Fibroblast of villous mesenchyme (primary cell): Measurements from ENCODE around the gene TCF7L1. TPM values are rescaled to one million over a fixed set of nuclear protein-coding genes. Genes with fewer than 3 reads are reported as not detected.
A peak's percentile ranks its signal among the peaks of the same experiment; 100 is the strongest.

Experiments
- DNase-seq: peaks from one replicate; pipeline ENCODE4 v3.0.0-alpha.2; 2010; ENCODE audit warnings: low read depth
- H3K4me3 ChIP-seq: 2 replicates; pipeline ENCODE4 v1.5.1; 2011; ENCODE audit warnings: low read depth, mild to moderate bottlenecking, low read length
- CTCF ChIP-seq: IDR thresholded peaks from 2 replicates; pipeline ENCODE4 v1.5.1; 2012; ENCODE audit warnings: low read depth, mild to moderate bottlenecking, low read length; ENCODE audit not compliant: insufficient read depth
- total RNA-seq: library from RNA; depleted of rRNA; stranded (reverse); fragments of >200 nt; gene quantifications from 2 replicates; pipeline ENCODE4 v1.2.3, GENCODE V29; 2012

Gene TCF7L1
- total RNA-seq, 1 donor: 4.3 TPM

GRCh38 chr2:85160966-85161960 lies 28.1 kb downstream of the TCF7L1 start:
- no peak for TF ChIP-seq CTCF
- no peak for DNase-seq

GRCh38 chr2:85162746-85163301 lies 29.6 kb downstream of the TCF7L1 start:
- H3K4me3 ChIP-seq: no peak overlapping the region
- no peak for TF ChIP-seq CTCF
- peak; percentile 68 for DNase-seq

More at GRCh38 chr2:85160966-85161960, 28.1 kb downstream of the TCF7L1 start:
- H3K4me3 ChIP-seq: no peak overlapping the region

- no peak overlapping the region for H3K4me3 ChIP-seq
- no peak for TF ChIP-seq CTCF
- no peak for DNase-seq
Observed at GRCh38 chr2:85163675-85164074, 30.5 kb downstream of the TCF7L1 start.

- no peak overlapping the region for H3K4me3 ChIP-seq
- TF ChIP-seq CTCF: no peak
- no peak for DNase-seq
Observed at GRCh38 chr2:85164145-85164569, 31.0 kb downstream of the TCF7L1 start.

- no peak for TF ChIP-seq CTCF
- DNase-seq: no peak
- H3K4me3 ChIP-seq: no peak overlapping the region
Observed at GRCh38 chr2:85165088-85165690, 32.0 kb downstream of the TCF7L1 start.

- no peak for TF ChIP-seq CTCF
- no peak for DNase-seq
- H3K4me3 ChIP-seq: no peak overlapping the region
Observed at GRCh38 chr2:85166021-85166420, 32.8 kb downstream of the TCF7L1 start.
